Measurements from ENCODE around the gene OOSP2.
"Not testable (repeated sequence)": the region's sequence is repeated elsewhere in the genome, so short reads cannot be mapped to it uniquely, and the experiment has no call there.

The OOSP2 gene

GRCh38 chr11:60040109-60040508 is at the start of gene OOSP2:
TSS of gene OOSP2 (plus strand) at chr11:60040409. CDS start at chr11:60040460, 51 bp downstream.
- no peak for DNase-seq

GRCh38 chr11:59990421-59990820 is 49.8 kb upstream of the OOSP2 start:
- DNase-seq, result no peak

- no peak for DNase-seq
Measured at GRCh38 chr11:59992425-59992824, 47.8 kb upstream of the OOSP2 start.

- DNase-seq, result no peak
Measured at GRCh38 chr11:59997800-59998199, 42.4 kb upstream of the OOSP2 start.

- DNase-seq, result no peak
Measured at GRCh38 chr11:59999691-60000090, 40.5 kb upstream of the OOSP2 start.

GRCh38 chr11:60003729-60004128 is 36.5 kb upstream of the OOSP2 start:
- DNase-seq, result no peak

- no peak for DNase-seq
Measured at GRCh38 chr11:60005360-60005759, 34.8 kb upstream of the OOSP2 start.

GRCh38 chr11:60016881-60017280 is 23.3 kb upstream of the OOSP2 start, which contains the start of gene OOSP4B:
TSS of gene OOSP4B (plus strand) at chr11:60017181.
- no peak for DNase-seq

- no peak for DNase-seq
Measured at GRCh38 chr11:60018058-60018457, 22.2 kb upstream of the OOSP2 start.

- not testable (repeated sequence) for DNase-seq
Measured at GRCh38 chr11:60020376-60020775, 19.8 kb upstream of the OOSP2 start.

- no peak for DNase-seq
Measured at GRCh38 chr11:60029015-60029632, 11.1 kb upstream of the OOSP2 start.

GRCh38 chr11:60050422-60050821 is 10.2 kb downstream of the OOSP2 start:
- DNase-seq, result not testable (repeated sequence)

- not testable (repeated sequence) for DNase-seq
Measured at GRCh38 chr11:60050839-60051238, 10.6 kb downstream of the OOSP2 start.

- DNase-seq, result no peak
Measured at GRCh38 chr11:60056349-60056969, 16.2 kb downstream of the OOSP2 start, which contains the start of gene MS4A3. TSS of gene MS4A3 (plus strand) at chr11:60056665. CDS start at chr11:60061161, 4,496 bp downstream.

- no peak for DNase-seq
Measured at GRCh38 chr11:60059052-60059451, 18.8 kb downstream of the OOSP2 start.

- no peak for DNase-seq
Measured at GRCh38 chr11:60059521-60060240, 19.5 kb downstream of the OOSP2 start.

- DNase-seq, result no peak
Measured at GRCh38 chr11:60064111-60064510, 23.9 kb downstream of the OOSP2 start.

GRCh38 chr11:60065801-60066200 is 25.6 kb downstream of the OOSP2 start:
- no peak for DNase-seq

- no peak for DNase-seq
Measured at GRCh38 chr11:60069450-60069849, 29.2 kb downstream of the OOSP2 start.

- not testable (repeated sequence) for DNase-seq
Measured at GRCh38 chr11:60071644-60072043, 31.4 kb downstream of the OOSP2 start.

- DNase-seq, result no peak
Measured at GRCh38 chr11:60077216-60077817, 37.1 kb downstream of the OOSP2 start.

- no peak for DNase-seq
Measured at GRCh38 chr11:60077981-60078380, 37.8 kb downstream of the OOSP2 start.

- DNase-seq, result no peak
Measured at GRCh38 chr11:60078745-60079144, 38.5 kb downstream of the OOSP2 start.

GRCh38 chr11:60080535-60080934 is 40.3 kb downstream of the OOSP2 start:
- DNase-seq, result no peak

Measured in activated CD4-positive, CD25-positive, alpha-beta regulatory T cell treated with anti-CD3 and anti-CD28 coated beads, Interleukin-2, amount 50 U/mL, for 72 hours (primary cell).